ENCODE data around the gene PPARD.

GRCh38 chr6:35391240-35391968, 49.0 kb downstream of the PPARD start:
- TF ChIP-seq, protein P1, sequence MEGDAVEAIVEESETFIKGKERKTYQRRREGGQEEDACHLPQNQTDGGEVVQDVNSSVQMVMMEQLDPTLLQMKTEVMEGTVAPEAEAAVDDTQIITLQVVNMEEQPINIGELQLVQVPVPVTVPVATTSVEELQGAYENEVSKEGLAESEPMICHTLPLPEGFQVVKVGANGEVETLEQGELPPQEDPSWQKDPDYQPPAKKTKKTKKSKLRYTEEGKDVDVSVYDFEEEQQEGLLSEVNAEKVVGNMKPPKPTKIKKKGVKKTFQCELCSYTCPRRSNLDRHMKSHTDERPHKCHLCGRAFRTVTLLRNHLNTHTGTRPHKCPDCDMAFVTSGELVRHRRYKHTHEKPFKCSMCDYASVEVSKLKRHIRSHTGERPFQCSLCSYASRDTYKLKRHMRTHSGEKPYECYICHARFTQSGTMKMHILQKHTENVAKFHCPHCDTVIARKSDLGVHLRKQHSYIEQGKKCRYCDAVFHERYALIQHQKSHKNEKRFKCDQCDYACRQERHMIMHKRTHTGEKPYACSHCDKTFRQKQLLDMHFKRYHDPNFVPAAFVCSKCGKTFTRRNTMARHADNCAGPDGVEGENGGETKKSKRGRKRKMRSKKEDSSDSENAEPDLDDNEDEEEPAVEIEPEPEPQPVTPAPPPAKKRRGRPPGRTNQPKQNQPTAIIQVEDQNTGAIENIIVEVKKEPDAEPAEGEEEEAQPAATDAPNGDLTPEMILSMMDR (IDR thresholded peaks at IDR 0.05), result no peak
- TF ChIP-seq POLR2A (IDR thresholded peaks at IDR 0.05), result no peak
